UCSD-AML1 (cell line): ENCODE measurements around the gene COX4I2.

Source experiments
- DNase-seq: peaks from one replicate; lab custom pipeline; 2025; ENCODE audit not compliant: unreplicated experiment; lab: John Stamatoyannopoulos, UW

Gene COX4I2

GRCh38 chr20:31675828-31676608, 38.3 kb downstream of the COX4I2 start:
- peak; percentile 83 for DNase-seq

DNA sequence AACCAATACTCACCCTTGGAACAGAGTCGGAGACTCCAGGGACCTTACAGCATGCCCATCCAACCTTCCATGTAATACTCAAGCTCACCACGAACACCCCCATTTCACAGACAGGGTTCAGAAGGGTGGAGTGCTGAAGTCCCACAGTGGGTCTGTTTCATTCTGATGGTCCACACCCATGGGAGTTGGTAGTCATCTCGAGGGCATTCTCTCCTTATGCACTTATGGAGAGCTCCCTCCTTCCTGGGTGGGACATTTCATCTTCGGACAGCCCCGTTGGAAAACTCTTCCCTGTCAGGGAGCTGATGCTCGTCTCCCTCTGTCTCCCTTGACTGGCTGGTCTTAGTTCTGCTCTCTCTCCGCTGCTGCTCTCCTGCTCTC, 38.9 kb downstream of the COX4I2 start:
- no peak for DNase-seq

DNA sequence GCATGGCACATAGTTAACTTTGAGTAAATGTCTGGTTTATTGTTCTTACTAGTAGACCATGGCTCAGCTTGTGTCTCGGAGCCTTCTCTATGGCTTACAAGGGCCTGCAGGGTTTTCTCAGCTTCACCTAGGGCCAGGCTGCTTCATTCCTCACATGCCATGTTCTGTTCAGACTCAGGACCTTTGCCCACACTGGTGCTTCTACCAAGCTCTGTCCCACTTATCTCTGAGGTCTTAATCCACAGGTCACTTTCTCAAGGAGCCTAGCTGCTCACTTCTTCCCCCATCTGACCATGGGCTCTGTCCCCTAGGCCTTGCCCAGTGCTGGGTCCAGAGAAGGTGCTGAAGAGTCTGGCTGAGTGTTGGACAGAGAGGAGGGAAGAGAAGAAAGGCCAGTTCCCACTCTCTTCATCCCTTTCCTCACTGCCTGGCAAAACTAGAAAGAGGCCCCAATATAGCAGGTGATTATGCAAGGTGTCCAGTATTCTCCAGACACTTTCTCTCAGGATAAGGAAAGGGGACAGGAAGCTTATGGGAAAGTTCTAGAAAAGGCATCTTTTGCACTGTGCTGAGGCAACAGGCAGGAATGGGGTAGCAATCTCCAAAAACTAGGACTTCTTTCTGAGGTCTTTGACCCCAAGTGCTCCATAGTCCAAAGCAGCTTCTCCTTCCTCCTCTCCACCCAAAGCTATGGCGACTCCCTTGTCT, 40.0 kb downstream of the COX4I2 start:
- no peak for DNase-seq

GRCh38 chr20:31678389-31679356, 41.0 kb downstream of the COX4I2 start:
- DNase-seq = no peak

GRCh38 chr20:31679357-31680285, 41.9 kb downstream of the COX4I2 start:
- DNase-seq = no peak

DNA sequence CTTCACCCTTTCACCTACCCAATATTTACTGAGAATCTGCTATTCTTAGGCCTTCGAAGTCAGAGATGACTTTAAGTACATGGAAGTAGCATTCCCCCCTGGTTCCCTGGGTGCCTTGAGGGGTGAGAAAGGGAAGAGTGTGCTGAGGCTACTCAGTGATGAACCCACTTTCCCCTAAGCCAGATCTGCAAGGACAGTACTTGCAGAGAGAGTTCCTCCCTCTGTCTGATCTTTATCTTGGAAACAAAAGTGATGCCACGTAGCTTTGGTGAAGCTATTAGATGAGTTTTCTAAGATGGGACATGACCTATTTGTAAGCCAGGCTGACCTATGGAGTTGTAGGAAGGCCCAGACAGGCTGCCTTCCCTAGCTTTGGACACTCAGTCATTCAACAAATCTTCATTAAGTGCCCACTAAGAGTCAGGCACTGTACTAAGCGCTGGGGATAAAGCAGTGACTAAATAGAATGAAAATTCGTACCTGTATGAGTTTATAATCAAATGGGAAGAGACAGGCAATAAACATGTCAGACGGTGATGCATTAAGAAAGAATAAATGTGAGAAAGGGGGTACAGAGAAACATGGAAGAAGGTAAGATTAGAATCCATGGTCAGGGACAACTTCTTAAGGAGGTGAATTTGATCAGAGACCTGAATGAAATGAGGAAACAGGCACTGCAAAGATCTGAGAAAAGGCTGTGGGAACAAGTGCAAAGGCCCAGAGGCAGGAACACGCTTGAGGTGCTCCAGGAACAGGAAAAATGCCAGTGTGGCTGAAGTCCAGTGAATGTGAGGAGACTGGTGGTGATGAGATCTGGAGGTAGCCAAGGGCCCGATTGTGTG, 42.8 kb downstream of the COX4I2 start:
- no peak for DNase-seq

DNA sequence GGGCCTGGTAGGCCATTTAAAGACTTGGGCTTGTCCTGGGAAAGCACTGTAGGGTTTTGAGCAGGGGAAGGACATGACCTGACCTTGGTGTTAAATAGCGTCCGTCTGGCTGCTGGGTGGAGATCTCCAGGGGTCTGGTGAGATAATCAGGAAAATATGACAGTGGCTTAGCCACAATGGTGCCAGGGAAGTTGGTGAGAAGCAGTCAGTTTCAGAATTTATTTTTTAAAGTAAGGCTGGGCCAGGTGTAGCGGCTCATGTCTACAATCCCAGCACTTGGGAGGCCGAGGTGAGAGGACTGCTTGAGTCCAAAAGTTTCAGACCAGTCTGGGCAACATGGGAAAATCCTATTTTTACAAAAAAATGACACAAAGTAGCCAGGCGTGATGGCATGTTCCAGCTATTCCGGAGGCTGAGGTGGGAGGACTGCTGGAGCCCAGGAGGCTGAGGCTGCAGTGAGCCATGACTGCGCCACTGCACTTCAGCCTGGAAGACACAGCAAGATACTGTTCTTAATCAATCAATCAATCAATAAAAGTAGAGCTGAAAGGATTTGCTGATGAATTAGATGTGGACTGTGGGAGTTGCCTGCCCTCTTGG, 43.5 kb downstream of the COX4I2 start:
- no peak for DNase-seq

DNA sequence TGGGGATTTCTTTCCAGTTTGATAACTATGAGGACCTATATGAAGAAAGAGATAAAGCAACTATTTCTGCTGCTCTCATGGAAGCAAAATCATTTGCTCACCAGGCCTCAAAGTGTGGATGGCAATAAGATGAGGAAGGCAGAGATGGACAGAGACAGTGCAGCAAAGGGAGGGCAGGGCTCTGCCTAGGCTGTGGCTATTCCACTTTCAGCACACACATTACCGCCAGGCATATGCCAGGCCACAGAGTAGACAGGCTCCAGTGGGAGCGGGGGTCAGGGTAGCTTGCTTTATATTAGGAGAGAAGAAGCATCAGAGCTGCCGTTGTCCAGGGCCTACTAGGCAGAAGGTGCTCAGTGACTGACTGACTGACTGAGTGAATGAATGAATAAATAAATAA, 44.1 kb downstream of the COX4I2 start:
- DNase-seq = no peak

- DNase-seq = no peak
These were observed 44.6 kb downstream of the COX4I2 start for GRCh38 chr20:31682352-31682751.

GRCh38 chr20:31682927-31683326, 45.2 kb downstream of the COX4I2 start:
- no peak for DNase-seq

- DNase-seq = no peak
These were observed 46.7 kb downstream of the COX4I2 start for GRCh38 chr20:31684153-31685015.

- DNase-seq = no peak
These were observed 48.3 kb downstream of the COX4I2 start for GRCh38 chr20:31685853-31686643.

DNA sequence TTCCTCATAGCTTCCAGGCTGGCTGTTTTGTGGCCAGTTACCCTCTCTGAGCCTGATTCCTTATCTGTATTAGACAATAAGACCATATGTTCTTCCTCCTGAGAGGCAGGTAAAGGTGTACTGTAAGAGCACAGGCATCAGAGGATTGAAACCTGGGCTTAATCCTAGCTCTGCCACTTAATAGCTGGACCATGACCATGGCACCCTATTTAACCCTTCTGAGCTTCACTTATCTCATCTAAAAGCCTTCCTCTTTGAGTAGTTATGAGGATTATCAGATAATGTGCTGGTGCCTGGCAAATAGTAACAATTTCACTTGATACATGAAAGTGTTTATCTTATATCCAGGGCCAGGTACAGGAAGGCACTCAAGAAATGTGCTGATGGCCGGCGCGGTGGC, 50.1 kb downstream of the COX4I2 start:
- no peak for DNase-seq

DNA sequence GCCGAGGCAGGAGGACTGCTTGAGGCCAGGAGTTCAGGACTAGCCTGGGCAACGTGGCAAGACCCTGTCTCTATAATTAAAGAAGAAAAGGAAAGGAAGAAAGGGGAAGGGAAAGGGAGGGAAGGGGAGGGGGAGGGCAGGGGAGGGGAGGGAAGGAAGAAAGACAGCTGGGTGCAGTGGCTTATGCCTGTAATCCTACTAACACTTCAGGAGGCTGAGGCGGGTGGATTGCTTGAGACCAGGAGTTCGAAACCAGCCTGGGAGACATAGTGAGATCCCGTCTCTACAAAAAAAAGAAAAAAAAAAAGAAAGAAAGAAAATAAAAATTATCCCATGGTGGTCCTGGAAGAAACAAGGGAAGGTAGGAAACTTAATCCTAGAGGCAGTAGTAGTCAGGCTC, 51.4 kb downstream of the COX4I2 start:
- no peak for DNase-seq

DNA sequence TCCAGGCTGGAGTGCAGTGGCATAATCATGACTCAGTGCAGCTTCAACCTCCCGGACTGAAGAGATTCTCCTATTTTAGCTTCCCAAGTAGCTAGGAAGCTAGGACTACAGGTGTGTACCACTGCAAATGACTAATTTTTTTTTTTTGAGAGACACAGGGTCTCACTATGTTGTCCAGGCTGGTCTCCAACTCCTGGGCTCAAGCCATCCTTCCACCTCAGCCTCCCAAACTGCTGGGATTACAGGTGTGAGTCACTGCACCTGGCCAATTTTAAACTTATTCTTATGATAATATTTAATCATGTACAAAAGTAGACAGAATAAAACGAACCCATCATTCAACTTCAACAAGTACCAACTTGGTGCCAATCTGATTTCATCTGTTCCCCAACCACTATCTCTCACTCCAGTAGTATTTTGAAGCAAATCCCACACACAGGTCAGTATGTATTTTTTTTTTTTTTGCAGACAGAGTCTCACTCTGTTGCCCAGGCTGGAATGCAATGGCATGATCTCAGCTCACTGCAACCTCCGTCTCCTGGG, 52.5 kb downstream of the COX4I2 start:
- no peak for DNase-seq

- DNase-seq = no peak
These were observed 54.0 kb downstream of the COX4I2 start for GRCh38 chr20:31691646-31692275.

DNA sequence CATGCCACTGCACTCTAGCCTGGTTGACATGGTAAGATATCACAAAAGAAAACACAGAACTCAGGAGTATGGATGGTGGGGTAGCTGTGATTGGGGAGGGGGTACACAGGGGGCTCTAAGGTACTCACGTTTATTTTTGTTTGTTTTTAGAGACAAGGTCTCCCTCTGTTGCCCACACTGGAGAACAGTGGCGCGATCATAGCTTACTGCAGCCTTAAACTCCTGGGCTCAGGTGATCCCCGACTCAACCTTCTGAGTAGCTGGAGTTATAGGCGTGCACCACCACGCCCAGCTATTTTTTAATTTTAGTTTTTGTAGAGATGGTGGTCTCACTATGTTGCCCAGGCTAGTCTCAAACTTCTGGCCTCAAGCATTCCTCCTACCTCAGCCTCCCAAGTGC, 55.7 kb downstream of the COX4I2 start:
- no peak for DNase-seq
